ENCODE measurements around the gene UBAP2.

GRCh38 chr9:33932078-33932807, 116.4 kb downstream of the UBAP2 start:
- no peak for TF ChIP-seq CTCF (IDR thresholded peaks at IDR 0.05)
- TF ChIP-seq JUND (IDR thresholded peaks at IDR 0.05), result no peak
- TF ChIP-seq TCF12 (IDR thresholded peaks at IDR 0.05), result no peak
